ENCODE data around the gene EXOC2. TPM values are rescaled to one million over a fixed set of nuclear protein-coding genes. Genes with fewer than 3 reads are reported as not detected.
"Not testable (repeated sequence)": the region's sequence is repeated elsewhere in the genome, so short reads cannot be mapped to it uniquely, and the experiment has no call there.

Gene EXOC2
- total RNA-seq, 2 donors from 2014 or later, result 28.1 to 35.0 TPM

DNA sequence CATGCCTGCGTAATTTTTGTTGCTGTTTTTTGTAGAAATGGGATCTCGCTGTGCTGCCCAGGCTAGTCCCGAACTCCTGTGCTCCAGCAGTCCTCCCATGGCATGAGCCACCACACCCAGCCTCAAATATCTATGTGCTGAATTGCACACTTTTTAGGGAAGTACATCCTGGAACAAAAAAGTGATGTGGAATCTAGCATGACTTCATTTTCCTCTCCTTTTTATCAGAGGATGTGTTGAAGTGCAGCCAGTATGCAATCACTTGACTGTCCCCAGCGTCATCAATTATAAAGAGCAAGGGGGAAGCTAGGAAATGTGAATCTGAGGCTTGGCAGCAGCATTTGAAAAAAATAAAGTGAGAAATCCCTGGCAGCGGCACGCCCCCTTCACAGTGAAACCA, 6.4 kb upstream of the EXOC2 start:
- H3K27me3 ChIP-seq (ENCODE audit: control insufficient read depth, insufficient read depth, low read length, poor library complexity, severe bottlenecking), result no peaks in the 10 kb centered on the region
- H3K36me3 Mint-ChIP-seq (ENCODE audit: low read depth), result no peaks in the 10 kb centered on the region
- no peaks in the 10 kb centered on the region for H3K36me3 ChIP-seq (ENCODE audit: control insufficient read depth, insufficient read depth, low read length)
- no peaks in the 10 kb centered on the region for H3K27me3 Mint-ChIP-seq (ENCODE audit: insufficient read depth)
- TF ChIP-seq, protein P1, sequence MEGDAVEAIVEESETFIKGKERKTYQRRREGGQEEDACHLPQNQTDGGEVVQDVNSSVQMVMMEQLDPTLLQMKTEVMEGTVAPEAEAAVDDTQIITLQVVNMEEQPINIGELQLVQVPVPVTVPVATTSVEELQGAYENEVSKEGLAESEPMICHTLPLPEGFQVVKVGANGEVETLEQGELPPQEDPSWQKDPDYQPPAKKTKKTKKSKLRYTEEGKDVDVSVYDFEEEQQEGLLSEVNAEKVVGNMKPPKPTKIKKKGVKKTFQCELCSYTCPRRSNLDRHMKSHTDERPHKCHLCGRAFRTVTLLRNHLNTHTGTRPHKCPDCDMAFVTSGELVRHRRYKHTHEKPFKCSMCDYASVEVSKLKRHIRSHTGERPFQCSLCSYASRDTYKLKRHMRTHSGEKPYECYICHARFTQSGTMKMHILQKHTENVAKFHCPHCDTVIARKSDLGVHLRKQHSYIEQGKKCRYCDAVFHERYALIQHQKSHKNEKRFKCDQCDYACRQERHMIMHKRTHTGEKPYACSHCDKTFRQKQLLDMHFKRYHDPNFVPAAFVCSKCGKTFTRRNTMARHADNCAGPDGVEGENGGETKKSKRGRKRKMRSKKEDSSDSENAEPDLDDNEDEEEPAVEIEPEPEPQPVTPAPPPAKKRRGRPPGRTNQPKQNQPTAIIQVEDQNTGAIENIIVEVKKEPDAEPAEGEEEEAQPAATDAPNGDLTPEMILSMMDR (conservative IDR thresholded peaks at IDR 0.05), result no peak
- H3K4me1 Mint-ChIP-seq, result peaks cover 5% of the 10 kb centered on the region
- H3K27ac Mint-ChIP-seq, result no peak overlapping the region
- no peak overlapping the region for H3K4me3 Mint-ChIP-seq
- H3K27ac ChIP-seq (ENCODE audit: low read depth, low read length), result no peak overlapping the region
- no peaks in the 10 kb centered on the region for H3K4me1 ChIP-seq (ENCODE audit: control insufficient read depth, insufficient read depth, low read length)
- no peak overlapping the region for H3K4me3 ChIP-seq (ENCODE audit: low read length)
- 73 to 75% methylated on average over 4 to 6 of the region's 6 CpGs for WGBS, 2 experiments (ENCODE audit: insufficient coverage in 1 of 2, insufficient read length in 1 of 2)
- no peaks in the 10 kb centered on the region for H3K9me3 ChIP-seq (ENCODE audit: control insufficient read depth, low read length)
- no peak overlapping the region for H3K9ac ChIP-seq (ENCODE audit: extremely low read depth, low read length, poor library complexity, severe bottlenecking)
- no peaks in the 10 kb centered on the region for H3K9me3 Mint-ChIP-seq
- no peak for DNase-seq

DNA sequence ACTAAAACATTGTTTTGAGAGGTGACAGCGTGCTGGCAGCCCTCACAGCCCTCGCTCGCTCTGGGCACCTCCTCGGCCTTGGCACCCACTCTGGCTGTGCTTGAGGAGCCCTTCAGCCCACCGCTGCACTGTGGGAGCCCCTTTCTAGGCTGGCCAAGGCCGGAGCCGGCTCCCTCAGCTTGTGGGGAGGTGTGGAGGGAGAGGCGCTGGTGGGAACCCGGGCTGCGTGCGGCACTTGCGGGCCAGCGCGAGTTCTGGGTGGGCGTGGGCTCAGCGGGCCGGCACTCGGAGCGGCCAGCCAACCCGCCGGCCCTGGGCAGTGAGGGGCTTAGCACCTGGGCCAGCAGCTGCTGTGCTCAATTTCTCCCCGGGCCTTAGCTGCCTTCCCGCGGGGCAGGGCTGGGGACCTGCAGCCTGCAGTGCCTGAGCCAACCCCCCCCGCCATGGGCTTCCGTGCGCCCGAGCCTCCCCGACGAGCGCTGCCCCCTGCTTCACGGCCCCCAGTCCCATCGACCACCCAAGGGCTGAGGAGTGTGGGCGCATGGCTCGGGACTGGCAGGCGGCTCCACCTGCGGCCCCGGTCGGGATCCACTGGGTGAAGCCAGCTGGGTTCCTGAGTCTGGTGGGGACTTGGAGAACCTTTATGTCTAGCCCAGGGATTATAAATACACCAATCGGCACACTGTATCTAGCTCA, 1.6 kb upstream of the EXOC2 start:
- peaks cover 14% of the 10 kb centered on the region for H3K4me1 Mint-ChIP-seq
- DNase-seq; H3K4me3 ChIP-seq (ENCODE audit: low read length); H3K4me3 Mint-ChIP-seq; H3K27ac Mint-ChIP-seq; H3K36me3 ChIP-seq (ENCODE audit: control insufficient read depth, insufficient read depth, low read length); H3K36me3 Mint-ChIP-seq (ENCODE audit: low read depth); H3K9ac ChIP-seq (ENCODE audit: extremely low read depth, low read length, poor library complexity, severe bottlenecking); H3K9me3 Mint-ChIP-seq; H3K27me3 Mint-ChIP-seq (ENCODE audit: insufficient read depth); H3K27me3 ChIP-seq (ENCODE audit: control insufficient read depth, insufficient read depth, low read length, poor library complexity, severe bottlenecking); H3K9me3 ChIP-seq (ENCODE audit: control insufficient read depth, low read length); H3K4me1 ChIP-seq (ENCODE audit: control insufficient read depth, insufficient read depth, low read length); H3K27ac ChIP-seq (ENCODE audit: low read depth, low read length): not testable (repeated sequence)
- 97 to 98% methylated on average over 19 to 40 of the region's 40 CpGs for WGBS, 2 experiments (ENCODE audit: insufficient coverage in 1 of 2, insufficient read length in 1 of 2)

DNA sequence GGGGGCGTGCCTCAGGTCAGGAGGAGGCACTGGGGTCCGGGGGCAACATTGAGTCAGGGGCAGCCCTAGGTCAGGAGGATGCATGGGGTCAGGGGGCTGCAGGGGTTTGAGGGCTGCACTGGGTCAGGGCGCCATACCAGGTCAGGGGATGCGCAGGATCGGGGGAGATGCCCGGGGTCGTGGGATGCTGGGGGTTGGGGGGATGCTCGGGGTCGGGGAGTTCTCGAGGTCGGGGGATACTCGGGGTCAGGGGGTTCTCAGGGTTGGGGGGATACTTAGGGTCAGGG, 727 bp upstream of the EXOC2 start:
- 95 to 100% methylated on average over 2 to 12 of the region's 12 CpGs for WGBS, 2 experiments (ENCODE audit: insufficient coverage in 1 of 2, insufficient read length in 1 of 2)
- Mint-ChIP-seq H3K9me3 (no peaks in the 10 kb centered on the region), H3K4me1 (peaks cover 14% of the 10 kb centered on the region), H3K4me3 (peak overlapping the region; percentile 92), H3K27me3 (ENCODE audit: insufficient read depth) (no peaks in the 10 kb centered on the region), H3K36me3 (ENCODE audit: low read depth) (peaks cover 4% of the 10 kb centered on the region), H3K27ac (no peak overlapping the region)
- no peaks in the 10 kb centered on the region for H3K9me3 ChIP-seq (ENCODE audit: control insufficient read depth, low read length)
- no peaks in the 10 kb centered on the region for H3K27me3 ChIP-seq (ENCODE audit: control insufficient read depth, insufficient read depth, low read length, poor library complexity, severe bottlenecking)
- no peak overlapping the region for H3K9ac ChIP-seq (ENCODE audit: extremely low read depth, low read length, poor library complexity, severe bottlenecking)
- no peak for DNase-seq
- no peak overlapping the region for H3K27ac ChIP-seq (ENCODE audit: low read depth, low read length)
- no peaks in the 10 kb centered on the region for H3K4me1 ChIP-seq (ENCODE audit: control insufficient read depth, insufficient read depth, low read length)
- H3K4me3 ChIP-seq (ENCODE audit: low read length), result peak overlapping the region; percentile 96
- TF ChIP-seq, protein P1 (conservative IDR thresholded peaks at IDR 0.05), result no peak
- no peaks in the 10 kb centered on the region for H3K36me3 ChIP-seq (ENCODE audit: control insufficient read depth, insufficient read depth, low read length)

DNA sequence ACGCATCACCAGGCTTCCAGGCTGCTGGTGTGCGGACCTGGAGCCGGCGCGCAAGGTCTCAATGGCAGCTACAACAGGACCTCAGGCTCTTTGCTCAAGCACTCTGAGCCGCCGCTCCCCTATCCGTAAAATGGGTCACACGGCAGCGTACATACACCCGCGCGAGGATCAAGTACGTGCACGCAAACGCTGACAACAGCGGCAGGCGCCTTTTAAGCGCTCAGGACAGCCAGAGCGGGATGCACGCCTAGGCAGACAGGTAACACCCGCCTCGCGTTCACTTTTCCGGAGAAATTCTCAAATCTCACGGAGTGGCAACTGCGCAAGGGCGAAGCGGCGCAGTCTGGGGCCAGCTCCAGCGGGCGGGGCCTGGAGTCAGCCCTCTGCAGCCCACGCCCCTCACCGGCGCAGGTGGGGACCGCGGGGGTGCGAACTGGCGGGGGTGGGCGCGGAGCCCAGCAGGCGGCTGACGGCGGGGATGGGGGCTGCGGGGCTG, 535 bp downstream of the EXOC2 start:
- H3K36me3 Mint-ChIP-seq (ENCODE audit: low read depth), result peaks cover 4% of the 10 kb centered on the region
- H3K4me3 ChIP-seq (ENCODE audit: low read length), result peak overlapping the region; percentile 96
- H3K27ac ChIP-seq (ENCODE audit: low read depth, low read length), result no peak overlapping the region
- peak; percentile 88 for DNase-seq
- H3K27ac Mint-ChIP-seq, result peak overlapping the region; percentile 83
- TF ChIP-seq, protein P1 (conservative IDR thresholded peaks at IDR 0.05), result no peak
- H3K4me1 ChIP-seq (ENCODE audit: control insufficient read depth, insufficient read depth, low read length), result no peaks in the 10 kb centered on the region
- peaks cover 14% of the 10 kb centered on the region for H3K4me1 Mint-ChIP-seq
- 1 to 4% methylated on average over 14 to 45 of the region's 45 CpGs for WGBS, 2 experiments (ENCODE audit: insufficient coverage in 1 of 2, insufficient read length in 1 of 2)
- no peaks in the 10 kb centered on the region for H3K27me3 Mint-ChIP-seq (ENCODE audit: insufficient read depth)
- no peaks in the 10 kb centered on the region for H3K9me3 ChIP-seq (ENCODE audit: control insufficient read depth, low read length)
- H3K9me3 Mint-ChIP-seq, result no peaks in the 10 kb centered on the region
- H3K36me3 ChIP-seq (ENCODE audit: control insufficient read depth, insufficient read depth, low read length), result peaks cover 5% of the 10 kb centered on the region
- H3K4me3 Mint-ChIP-seq, result peak overlapping the region; percentile 92
- no peaks in the 10 kb centered on the region for H3K27me3 ChIP-seq (ENCODE audit: control insufficient read depth, insufficient read depth, low read length, poor library complexity, severe bottlenecking)
- peak overlapping the region; percentile 65 for H3K9ac ChIP-seq (ENCODE audit: extremely low read depth, low read length, poor library complexity, severe bottlenecking)

Data from endodermal cell (in vitro differentiated cells).